Neural cell (in vitro differentiated cells): ENCODE measurements around the gene PANX1.

Experiments
- CTCF ChIP-seq: fragments of 450-650 bp; IDR thresholded peaks from 2 replicates; pipeline ENCODE4 v1.5.1; 2014; ENCODE audit warnings: antibody characterized with exemption, mild to moderate bottlenecking, moderate library complexity; ENCODE audit not compliant: poor library complexity, severe bottlenecking
- REST ChIP-seq: IDR thresholded peaks from 2 replicates; pipeline ENCODE4 v1.6.1; 2012; ENCODE audit warnings: borderline replicate concordance

GRCh38 chr11:94196363-94196762 lies 67.7 kb downstream of the PANX1 start:
- TF ChIP-seq REST (no peak), CTCF (no peak)
